GM19025 (cell line): ENCODE results near the gene OSBPL7.

Source experiments
- ATAC-seq: cut with Tn5 transposase; IDR thresholded peaks from one replicate; pipeline ENCODE4 v1.9.1; 2021; ENCODE audit warnings: mild to moderate bottlenecking, low read depth, moderate library complexity; ENCODE audit not compliant: unreplicated experiment

The OSBPL7 gene, protein sequence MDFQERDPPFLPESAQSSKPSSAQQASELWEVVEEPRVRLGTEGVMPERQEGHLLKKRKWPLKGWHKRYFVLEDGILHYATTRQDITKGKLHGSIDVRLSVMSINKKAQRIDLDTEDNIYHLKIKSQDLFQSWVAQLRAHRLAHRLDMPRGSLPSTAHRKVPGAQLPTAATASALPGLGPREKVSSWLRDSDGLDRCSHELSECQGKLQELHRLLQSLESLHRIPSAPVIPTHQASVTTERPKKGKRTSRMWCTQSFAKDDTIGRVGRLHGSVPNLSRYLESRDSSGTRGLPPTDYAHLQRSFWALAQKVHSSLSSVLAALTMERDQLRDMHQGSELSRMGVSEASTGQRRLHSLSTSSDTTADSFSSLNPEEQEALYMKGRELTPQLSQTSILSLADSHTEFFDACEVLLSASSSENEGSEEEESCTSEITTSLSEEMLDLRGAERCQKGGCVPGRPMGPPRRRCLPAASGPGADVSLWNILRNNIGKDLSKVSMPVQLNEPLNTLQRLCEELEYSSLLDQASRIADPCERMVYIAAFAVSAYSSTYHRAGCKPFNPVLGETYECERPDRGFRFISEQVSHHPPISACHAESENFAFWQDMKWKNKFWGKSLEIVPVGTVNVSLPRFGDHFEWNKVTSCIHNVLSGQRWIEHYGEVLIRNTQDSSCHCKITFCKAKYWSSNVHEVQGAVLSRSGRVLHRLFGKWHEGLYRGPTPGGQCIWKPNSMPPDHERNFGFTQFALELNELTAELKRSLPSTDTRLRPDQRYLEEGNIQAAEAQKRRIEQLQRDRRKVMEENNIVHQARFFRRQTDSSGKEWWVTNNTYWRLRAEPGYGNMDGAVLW

DNA sequence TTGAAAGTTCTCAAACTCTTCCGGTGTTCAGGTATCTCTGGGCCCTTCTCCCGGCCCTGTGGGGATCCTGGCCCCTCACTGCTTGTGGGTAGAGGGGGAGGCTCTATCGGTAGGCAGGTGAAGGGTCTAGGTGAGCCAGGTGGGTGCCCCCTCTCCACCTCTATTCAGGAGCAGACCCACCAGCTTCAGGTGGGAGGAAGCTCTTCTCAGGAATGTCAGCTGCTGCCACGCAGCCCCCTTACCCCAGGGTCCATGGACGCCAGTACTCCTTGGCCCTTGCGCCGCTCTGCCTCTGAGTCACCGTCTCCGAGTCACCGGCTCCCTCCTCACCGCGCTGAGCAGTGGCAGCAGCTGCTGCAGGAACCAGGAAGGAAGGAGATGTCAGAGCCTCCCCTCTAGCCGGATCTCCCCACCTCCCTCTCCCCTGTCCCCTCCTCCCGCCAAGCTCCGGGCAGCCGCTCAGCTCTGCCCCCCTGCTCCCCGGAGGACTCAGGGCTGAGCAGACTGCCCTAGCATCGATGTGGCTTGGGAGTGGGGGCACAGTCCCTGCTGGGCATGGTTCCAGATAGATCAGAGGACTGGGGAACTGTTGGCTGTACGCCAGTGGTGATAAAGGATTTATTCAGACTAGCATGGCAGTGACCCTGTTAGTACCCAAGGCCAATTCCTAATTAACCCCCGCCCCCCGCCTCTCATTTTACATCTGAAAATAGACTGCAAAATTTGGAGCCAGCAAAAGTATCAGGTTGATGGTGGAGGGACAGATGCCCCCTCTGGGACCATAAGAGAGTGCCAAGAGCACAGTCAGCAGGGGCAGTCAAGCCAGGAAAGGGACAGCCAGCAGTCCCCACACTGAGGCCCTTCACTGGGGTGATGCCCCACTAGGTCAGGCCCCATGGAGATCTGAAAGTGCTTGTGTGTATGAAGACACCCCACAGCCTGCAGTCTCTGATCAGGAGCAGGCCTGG is at the start of gene OSBPL7:
Gene OSBPL7, minus strand, starts transcription at position 371 of the 968 bp plus-strand sequence. CDS start 1,516 bp downstream, outside the sequence.
- peak; percentile 93 for ATAC-seq

DNA sequence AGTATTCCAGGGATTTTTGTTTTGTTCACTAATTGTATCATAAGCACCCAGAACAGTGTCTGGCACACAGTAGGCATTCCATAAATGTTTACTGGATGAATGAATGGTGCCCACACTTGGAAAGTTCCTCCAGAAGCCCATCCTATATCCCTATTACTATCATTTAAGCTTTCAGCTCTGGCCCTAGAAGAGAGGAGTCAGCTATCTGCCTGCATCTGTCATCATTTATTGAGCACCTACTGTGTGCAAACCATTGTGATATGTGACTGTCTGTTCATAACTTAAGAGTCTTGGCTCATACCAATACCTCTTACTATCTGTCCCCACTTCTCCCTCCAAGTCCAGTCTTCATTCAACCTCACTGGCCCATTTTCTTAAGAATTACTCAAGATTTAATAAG is 49.5 kb upstream of the OSBPL7 start:
- ATAC-seq: no peak

DNA sequence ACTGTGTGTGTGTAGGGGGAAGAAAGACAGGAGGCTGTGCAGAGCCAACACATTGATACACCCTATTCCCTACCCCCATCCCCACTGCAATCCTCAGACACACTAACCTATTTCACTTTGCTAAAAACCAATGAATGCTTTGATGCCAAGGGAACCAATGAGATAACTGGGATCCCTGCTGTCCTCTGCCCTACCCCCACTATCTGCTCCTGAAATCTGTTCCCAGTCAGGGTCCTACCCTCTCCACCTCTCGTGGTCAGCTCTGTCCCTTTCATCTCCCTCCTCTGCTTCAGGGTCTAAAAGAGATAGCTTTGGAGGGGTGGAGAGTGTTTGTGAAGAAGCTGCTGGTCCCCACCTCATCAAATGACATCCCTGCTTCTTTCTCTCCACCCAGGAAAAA is 48.5 kb upstream of the OSBPL7 start:
- no peak for ATAC-seq

DNA sequence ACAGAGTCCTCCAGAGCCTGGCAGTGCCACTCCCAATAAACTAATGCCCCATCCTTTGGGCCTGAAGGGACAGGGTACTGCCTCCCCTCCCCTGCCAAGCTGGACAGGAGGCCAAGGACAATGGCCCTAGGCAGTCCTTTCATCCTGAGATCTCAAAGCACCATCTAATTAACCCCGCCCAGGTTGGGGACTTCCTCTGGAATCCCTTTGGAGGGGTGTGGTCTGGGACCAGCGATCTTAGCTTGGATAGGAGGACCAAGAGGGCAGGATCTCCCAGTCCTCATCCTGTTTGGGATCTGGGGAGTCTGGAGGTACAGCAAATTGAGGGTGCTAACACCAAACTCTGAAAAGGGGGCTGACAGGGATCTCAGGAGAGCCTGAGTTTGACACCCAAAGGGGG is 47.5 kb upstream of the OSBPL7 start:
- ATAC-seq: no peak

DNA sequence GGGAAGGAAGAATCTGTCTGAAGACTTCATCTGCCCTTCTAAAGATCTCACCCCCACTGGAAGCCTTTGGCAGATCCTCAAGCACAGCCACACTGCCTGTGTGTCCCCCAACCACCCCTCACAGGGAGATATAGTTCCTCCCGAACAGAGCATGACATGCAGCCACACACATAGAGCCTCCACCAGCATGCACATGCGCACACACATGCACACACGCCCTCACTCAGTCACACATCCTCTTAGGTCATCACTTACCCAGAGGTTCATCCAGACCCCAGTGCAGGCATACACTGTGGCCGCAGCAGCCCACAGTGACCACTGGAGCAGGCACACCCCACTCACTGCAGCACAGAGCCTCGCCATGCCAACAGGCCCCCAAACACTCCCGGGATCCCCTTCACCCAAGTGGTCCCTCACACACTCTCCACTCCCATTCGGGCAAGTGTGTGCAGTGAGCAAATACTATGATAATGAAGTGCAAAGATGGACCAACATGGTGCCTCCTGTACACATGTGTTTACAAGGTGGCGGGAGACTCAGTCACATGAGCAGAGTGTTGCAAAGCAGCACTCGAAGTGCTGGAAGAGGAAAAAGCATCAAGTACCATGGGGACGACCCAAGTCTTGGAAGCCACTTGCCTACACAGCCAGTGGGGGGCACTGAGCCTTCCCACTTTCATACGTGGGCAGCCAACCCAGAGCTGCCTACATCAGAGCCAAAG is 46.4 kb upstream of the OSBPL7 start:
- ATAC-seq: no peak

DNA sequence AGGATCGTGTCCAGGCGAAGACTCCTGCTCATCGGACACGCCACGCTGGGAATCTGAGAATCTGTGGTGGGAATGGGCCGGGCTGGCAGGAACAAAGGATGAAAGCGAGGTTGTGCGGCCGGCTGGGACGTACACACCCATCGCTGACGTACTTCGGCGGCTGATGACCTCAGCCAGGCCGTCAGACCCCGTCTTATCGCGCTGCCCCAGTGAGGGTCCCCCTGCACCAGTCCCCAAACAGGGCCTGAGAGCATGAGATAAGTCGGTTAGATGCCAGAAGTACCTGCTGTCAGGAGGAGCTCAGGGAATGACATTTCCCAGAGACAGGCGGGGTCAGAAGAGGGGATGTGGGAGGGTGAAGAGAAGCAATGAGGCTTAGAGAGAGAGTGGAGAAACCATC is 45.3 kb upstream of the OSBPL7 start:
- ATAC-seq: no peak

DNA sequence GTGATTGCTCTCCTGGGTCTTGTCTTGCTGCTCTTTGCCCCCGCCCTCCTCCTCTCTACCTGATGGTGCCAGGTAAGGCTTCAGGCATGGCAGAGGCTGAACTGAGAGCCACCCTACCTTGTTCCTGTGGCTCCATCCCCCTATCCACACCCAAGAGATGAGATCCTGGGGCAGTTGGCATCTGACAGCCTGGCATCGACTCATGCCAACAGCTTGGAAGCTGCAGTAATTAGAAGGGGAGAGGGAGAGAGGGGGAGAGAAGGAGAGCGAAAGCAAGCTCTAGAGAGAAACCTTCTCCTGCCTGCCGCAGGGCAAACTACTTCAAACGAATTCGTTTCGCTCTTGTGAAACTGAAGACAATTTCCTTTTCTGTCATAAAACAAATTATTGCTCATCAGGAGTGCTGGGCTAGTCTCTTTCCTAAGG is 43.2 kb upstream of the OSBPL7 start:
- no peak for ATAC-seq

DNA sequence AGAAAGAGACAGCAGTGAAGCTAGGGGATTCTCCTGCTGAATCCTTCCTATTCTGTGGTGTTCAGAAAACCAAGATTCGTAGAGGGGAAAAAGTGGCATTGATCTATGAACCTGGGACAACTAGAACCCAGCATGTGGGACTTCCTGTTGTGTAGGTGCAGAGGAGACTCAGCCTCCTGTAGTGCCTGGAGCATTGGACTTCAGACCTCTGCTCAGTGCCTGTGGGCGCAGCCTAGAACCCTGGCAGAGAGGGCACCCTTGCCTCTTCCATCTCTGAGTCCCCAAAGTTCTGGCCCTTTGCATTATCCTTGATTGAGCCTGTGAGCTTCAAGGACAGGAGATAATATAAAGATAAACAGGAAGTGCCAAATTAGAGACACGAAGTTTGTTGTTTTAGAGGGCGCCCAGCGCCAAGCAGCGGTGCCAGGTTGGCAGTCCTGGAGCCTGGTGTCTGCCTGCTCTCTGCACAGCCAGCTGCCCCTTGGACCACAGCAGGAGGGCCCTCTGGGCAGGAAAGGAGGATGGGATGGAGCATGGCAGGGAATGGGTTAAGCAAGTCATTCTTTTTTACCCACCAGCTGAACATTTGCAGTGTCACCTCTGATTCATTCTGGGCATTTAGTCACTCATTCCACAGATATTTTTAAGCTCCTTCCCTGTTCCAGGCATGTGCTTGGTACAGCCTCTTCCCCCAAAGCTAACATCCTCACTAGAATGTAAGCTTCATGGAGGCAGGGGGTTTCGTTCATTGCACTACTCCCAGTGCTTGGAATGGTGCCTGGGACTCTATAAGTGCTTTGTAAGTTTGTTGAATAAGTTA is 41.2 kb upstream of the OSBPL7 start:
- ATAC-seq: no peak

DNA sequence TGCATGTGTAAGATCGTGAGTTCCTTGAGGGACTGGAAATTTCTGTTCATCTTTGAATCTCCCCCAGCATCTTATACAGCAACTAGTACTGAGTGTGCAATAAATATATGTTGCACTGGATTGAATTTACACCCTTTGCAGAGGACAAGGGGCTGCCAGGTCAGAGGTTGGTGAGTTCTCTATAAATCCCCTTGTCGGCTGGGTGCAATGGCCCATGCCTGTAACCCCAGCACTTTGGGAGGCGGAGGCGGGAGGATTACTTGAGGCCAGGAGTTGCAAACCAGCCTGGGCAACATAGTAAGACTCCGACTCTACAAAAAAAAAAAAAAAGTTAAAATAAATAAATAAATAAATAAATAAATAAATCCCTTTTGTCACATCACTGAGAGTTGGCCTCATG is 38.8 kb upstream of the OSBPL7 start:
- no peak for ATAC-seq

DNA sequence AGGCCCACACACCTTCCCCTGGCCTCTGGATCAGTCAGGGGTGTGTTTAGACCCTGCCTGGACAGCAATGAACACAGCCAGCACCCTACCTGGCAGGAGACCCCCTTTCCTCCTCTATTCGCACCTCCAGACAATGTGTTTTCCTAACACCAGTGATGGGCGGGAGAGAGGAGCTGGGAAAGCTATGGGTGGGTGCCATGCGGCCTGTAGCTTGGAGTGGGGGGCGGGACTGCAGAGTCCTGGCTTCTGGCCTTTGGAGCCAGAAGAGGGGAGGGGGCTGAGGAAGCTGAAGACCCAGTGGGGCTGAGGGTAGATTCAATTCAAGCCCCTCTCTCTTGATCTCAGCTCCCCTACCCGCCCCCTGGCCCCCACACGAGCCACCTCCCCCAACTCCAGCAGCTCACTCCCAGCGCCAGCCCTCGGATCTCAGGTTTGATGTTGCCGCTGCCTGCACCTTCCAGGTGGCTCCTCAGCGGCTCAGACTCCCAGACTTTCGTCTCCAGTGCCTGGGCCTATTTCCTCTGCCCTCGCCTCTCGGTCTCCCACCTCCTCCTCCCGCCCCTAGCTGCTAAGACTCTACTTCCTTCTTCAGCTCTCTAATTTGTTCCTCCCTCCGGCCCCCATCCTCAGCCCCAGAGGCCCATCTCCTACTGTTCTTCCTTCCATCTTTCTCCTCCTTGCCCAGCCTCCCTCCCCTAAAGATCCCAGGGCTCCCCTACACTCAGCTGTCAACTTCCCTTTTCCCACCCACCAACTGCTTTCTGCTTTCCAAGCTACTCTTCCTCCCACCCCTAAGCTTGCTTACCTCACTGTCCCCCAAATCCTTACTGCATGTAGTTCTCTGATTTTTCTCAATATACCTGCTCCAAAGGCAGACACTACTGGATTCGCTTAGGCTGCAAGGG is 36.2 kb upstream of the OSBPL7 start:
- ATAC-seq: no peak

DNA sequence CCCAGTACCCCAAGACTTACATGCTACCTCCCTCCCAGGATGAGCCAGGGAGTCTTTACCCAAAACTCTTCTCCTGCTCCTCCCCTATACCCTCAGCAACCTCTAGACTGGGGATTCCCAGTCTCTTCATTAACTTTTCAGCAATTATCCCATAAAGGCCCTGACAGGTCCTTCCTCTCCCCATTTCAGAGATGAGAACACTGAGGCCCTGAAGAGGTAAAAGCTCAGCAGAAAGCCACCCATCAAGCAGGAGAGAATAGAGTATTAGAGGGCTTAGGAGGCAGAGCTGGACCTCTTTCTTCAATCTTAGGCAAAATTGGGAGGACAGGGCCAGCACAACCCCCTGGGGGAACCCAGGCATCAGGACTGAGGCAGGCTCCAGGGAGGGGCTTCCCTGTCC is 35.2 kb upstream of the OSBPL7 start:
- ATAC-seq: no peak

DNA sequence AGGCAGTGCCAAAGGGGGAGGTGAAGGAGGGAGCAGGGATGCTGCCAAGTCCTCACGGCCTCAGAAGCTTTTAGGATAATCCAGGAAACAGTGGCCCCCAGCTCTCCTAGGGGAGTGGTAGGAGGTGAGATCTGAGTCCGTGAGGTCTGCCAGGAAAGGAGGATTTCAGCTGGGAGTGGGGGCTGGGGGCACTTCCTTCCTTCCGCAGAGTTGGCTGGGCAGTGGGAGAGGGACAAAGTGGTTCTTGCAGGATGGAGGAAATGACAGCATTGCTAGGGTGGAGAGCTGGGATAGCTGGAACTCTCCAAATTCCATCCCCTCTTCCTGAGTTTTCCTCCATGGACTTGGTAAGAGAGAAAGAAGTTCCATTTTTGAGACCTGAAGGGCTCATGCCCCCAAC is 34.1 kb upstream of the OSBPL7 start:
- no peak for ATAC-seq

DNA sequence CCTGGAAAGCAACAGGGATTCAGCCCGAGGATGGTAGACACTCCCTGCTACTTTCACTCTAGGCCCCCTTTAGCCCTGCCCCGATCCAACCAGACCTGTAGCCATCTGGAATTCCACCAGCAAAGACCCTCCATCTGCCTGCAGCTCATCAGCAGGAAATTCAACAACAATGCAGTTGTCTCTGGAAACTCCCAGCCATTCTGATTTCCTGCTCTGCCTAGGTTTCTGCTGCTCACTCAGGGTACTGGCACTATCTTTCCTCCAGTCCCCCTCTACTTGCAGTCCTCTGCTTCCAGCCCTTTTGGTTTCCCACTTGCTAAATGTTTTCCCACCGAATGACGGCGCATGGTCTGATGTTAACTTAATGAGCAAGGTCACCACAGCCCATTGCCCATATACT is 32.0 kb upstream of the OSBPL7 start:
- no peak for ATAC-seq

DNA sequence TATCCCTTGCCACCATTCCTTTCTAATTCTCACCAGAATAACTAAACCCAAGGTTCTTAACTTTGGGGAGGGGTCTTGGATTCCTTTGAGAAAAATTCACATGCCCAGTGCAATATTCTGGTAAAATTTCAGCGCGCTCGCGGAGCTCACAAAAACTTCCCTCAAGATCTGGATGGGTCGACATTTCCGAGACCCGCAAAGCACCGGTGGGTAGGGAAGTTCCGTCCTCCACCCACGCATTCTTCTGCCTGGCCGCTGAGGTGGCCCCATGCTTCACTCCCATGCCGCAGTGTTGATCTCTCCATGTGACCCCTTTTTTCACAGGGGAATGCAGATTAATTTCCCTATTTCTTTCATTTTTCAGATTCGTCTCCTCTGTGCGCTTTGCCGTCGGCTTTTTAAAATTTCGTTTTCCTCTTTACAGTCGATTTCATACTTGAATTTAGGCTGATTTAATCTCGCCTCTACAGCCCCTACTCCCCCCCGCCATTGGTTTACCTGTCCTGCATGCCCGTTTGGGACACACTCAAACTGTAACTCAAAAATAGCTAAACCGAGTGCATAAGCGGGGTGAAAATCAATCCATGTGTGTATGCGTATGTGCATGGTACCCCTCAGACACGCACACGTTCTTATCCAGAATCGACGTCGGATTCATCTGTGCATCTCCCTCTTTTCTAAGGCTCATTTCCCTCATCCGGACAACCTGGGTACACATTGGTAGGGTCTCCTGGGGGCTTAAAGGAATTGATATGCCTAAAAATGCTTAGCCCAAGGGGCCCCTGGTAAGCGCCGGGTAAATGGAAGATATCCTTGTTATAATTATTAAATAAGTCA is 30.7 kb upstream of the OSBPL7 start:
- ATAC-seq: no peak

DNA sequence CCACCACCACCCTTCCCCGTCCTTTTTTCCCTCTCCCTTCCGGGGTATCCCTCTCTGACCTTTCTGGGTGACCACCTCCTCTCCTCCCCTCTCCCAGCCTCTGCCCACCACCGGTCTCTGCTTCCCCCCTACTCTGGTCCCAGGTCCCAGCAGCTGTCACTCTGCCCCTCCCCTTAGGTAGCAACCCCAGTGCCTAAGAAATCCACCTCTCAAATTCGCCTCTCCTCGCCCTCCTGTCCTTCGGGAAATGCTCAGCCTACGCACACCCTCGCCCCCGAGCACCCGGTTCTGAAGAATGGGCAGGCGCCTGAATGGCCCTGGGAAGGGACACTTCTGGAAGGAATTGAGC is 30.1 kb upstream of the OSBPL7 start:
- no peak for ATAC-seq

DNA sequence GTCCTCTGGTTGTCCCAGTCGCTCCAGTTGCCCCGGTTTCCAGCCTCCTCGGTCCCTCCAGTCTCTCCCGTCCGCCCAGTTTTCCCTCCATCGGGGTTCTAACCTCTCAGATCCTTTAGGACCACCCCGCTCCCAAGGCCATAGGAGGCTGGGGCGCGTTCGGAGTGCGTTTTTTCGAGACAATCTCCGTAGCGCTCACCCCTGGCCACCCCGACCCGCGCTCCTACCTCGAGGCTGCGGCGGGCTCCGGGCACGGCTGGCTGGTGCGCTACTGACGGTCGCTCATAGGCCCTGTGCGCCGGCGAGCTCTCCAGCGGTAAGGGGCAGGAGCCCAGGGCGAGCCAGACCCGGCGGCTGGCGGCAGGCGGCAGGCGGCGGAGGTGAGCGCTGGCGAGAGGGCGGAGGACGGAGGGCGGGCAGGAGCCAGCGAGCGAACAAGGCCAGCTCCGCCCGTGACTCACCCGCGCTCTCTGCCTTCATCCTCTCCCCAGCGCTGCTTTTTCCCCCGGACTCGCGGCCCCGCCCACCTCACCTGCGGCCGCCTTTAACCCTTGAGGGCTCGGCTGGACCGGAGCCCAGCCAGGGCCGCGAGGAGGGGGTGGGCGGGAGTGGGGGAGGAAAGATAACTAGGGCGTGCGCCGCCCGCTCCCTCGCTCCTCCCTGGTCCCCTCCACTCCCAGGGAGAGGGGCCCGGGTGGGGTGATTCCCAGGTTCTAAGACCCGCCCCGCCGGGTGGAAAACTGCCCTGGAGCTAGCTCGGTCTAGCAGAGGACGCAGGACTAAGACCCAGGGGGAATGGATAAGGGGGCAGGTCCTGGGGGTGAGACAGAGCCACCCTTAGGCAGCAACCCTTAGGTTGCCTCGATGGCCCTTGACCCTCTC is 29.3 kb upstream of the OSBPL7 start, which contains the start of gene SP6:
Gene SP6, minus strand, starts transcription at position 472 of the 882 bp plus-strand sequence. CDS start 2,734 bp downstream, outside the sequence.
- ATAC-seq: no peak
